HG03442 (cell line): ENCODE measurements around the gene PLXNA4.
"Not testable (repeated sequence)": the region's sequence is repeated elsewhere in the genome, so short reads cannot be mapped to it uniquely, and the experiment has no call there.

Experiments used
- ATAC-seq: cut with Tn5 transposase; IDR thresholded peaks from one replicate; pipeline ENCODE4 v1.9.1; 2021; ENCODE audit warnings: mild to moderate bottlenecking, moderate library complexity; ENCODE audit not compliant: unreplicated experiment

The PLXNA4 gene

GRCh38 chr7:132398253-132398925, 177.9 kb downstream of the PLXNA4 start:
- ATAC-seq: no peak

GRCh38 chr7:132397070-132397469, 179.2 kb downstream of the PLXNA4 start:
- no peak for ATAC-seq

- no peak for ATAC-seq
Measured at GRCh38 chr7:132395361-132395760, 180.9 kb downstream of the PLXNA4 start.

- no peak for ATAC-seq
Measured at GRCh38 chr7:132394283-132395198, 181.7 kb downstream of the PLXNA4 start.

- ATAC-seq: no peak
Measured at GRCh38 chr7:132393789-132394261, 182.4 kb downstream of the PLXNA4 start.

- no peak for ATAC-seq
Measured at GRCh38 chr7:132392713-132393112, 183.6 kb downstream of the PLXNA4 start.

- no peak for ATAC-seq
Measured at GRCh38 chr7:132390705-132391104, 185.6 kb downstream of the PLXNA4 start.

- ATAC-seq: not testable (repeated sequence)
Measured at GRCh38 chr7:132390049-132390448, 186.2 kb downstream of the PLXNA4 start.

- no peak for ATAC-seq
Measured at GRCh38 chr7:132388688-132389087, 187.6 kb downstream of the PLXNA4 start.

- no peak for ATAC-seq
Measured at GRCh38 chr7:132387596-132387995, 188.7 kb downstream of the PLXNA4 start.

GRCh38 chr7:132386201-132386681, 190.0 kb downstream of the PLXNA4 start:
- no peak for ATAC-seq

GRCh38 chr7:132383962-132384361, 192.3 kb downstream of the PLXNA4 start:
- ATAC-seq: no peak

GRCh38 chr7:132381742-132382472, 194.4 kb downstream of the PLXNA4 start:
- ATAC-seq: no peak

GRCh38 chr7:132380059-132380458, 196.2 kb downstream of the PLXNA4 start:
- no peak for ATAC-seq

GRCh38 chr7:132379292-132379691, 197.0 kb downstream of the PLXNA4 start:
- no peak for ATAC-seq

GRCh38 chr7:132377703-132378584, 198.3 kb downstream of the PLXNA4 start:
- no peak for ATAC-seq

GRCh38 chr7:132377015-132377414, 199.3 kb downstream of the PLXNA4 start:
- ATAC-seq: no peak

- no peak for ATAC-seq
Measured at GRCh38 chr7:132376361-132377013, 199.8 kb downstream of the PLXNA4 start.

- ATAC-seq: no peak
Measured at GRCh38 chr7:132373879-132374278, 202.4 kb downstream of the PLXNA4 start.

- no peak for ATAC-seq
Measured at GRCh38 chr7:132373041-132373440, 203.2 kb downstream of the PLXNA4 start.
